GM19239 (cell line): ENCODE results near the gene PATE4.
"Not testable (repeated sequence)": the region's sequence is repeated elsewhere in the genome, so short reads cannot be mapped to it uniquely, and the experiment has no call there.

Source experiments
- DNase-seq: peaks from one replicate; pipeline ENCODE4 v3.0.0; 2011; ENCODE audit warnings: low spot score; ENCODE audit not compliant: insufficient read length
- FAIRE-seq: peaks from 2 replicates; lab custom pipeline; 2011; peaks lifted over from hg19 to GRCh38; lab: Jason Lieb, UNC

The PATE4 gene

GRCh38 chr11:125833016-125833415 is at the start of gene PATE4:
Gene PATE4 (plus strand): TSS chr11:125833316. CDS start chr11:125833360, 44 bp downstream.
- no peak for DNase-seq
- FAIRE-seq: no peak

GRCh38 chr11:125784678-125785077 is 48.4 kb upstream of the PATE4 start:
- FAIRE-seq: no peak
- DNase-seq: no peak

- no peak for FAIRE-seq
- DNase-seq: no peak
These were observed 45.3 kb upstream of the PATE4 start, which contains the start of gene PATE3 for GRCh38 chr11:125787827-125788226. Gene PATE3 (plus strand): TSS chr11:125788127. CDS start chr11:125788152, 25 bp downstream.

- no peak for FAIRE-seq
- DNase-seq: no peak
These were observed 42.3 kb upstream of the PATE4 start for GRCh38 chr11:125790825-125791224.

- no peak for DNase-seq
- FAIRE-seq: no peak
These were observed 35.5 kb upstream of the PATE4 start for GRCh38 chr11:125797641-125798040.

GRCh38 chr11:125799808-125800207 is 33.3 kb upstream of the PATE4 start:
- FAIRE-seq: no peak

GRCh38 chr11:125802387-125802786 is 30.7 kb upstream of the PATE4 start:
- no peak for FAIRE-seq
- no peak for DNase-seq

More at GRCh38 chr11:125799808-125800207, 33.3 kb upstream of the PATE4 start:
- no peak for DNase-seq

- DNase-seq (no peak), FAIRE-seq (no peak)
These were observed 25.2 kb upstream of the PATE4 start for GRCh38 chr11:125807909-125808308.

GRCh38 chr11:125835748-125836147 is 2.6 kb downstream of the PATE4 start:
- DNase-seq: no peak
- no peak for FAIRE-seq

- no peak for FAIRE-seq
- DNase-seq: no peak
These were observed 9.3 kb downstream of the PATE4 start for GRCh38 chr11:125842321-125842948.

- FAIRE-seq (no peak), DNase-seq (no peak)
These were observed 13.1 kb downstream of the PATE4 start for GRCh38 chr11:125846188-125846587.

GRCh38 chr11:125857670-125858069 is 24.6 kb downstream of the PATE4 start:
- FAIRE-seq, DNase-seq: not testable (repeated sequence)

- not testable (repeated sequence) for DNase-seq, FAIRE-seq
These were observed 29.7 kb downstream of the PATE4 start for GRCh38 chr11:125862786-125863185.

- DNase-seq, FAIRE-seq: not testable (repeated sequence)
These were observed 32.2 kb downstream of the PATE4 start for GRCh38 chr11:125865354-125865753.

- FAIRE-seq (no peak), DNase-seq (no peak)
These were observed 36.4 kb downstream of the PATE4 start for GRCh38 chr11:125869521-125869920.

- peak; percentile 9 for DNase-seq
- FAIRE-seq: no peak
These were observed 38.4 kb downstream of the PATE4 start for GRCh38 chr11:125871391-125872137.

GRCh38 chr11:125872138-125872491 is 39.0 kb downstream of the PATE4 start:
- no peak for DNase-seq
- no peak for FAIRE-seq

GRCh38 chr11:125873881-125874555 is 40.9 kb downstream of the PATE4 start:
- DNase-seq (no peak), FAIRE-seq (no peak)

- DNase-seq: peak; percentile 24
- FAIRE-seq: peak; percentile 92
These were observed 41.5 kb downstream of the PATE4 start for GRCh38 chr11:125874556-125875124.

- FAIRE-seq (no peak), DNase-seq (no peak)
These were observed 48.2 kb downstream of the PATE4 start for GRCh38 chr11:125881291-125881690.

GRCh38 chr11:125883375-125883774 is 50.3 kb downstream of the PATE4 start:
- FAIRE-seq: no peak

More at GRCh38 chr11:125883375-125883774, 50.3 kb downstream of the PATE4 start:
- no peak for DNase-seq
